Left ventricle myocardium inferior (tissue), 1 donor: ENCODE measurements around the gene TIMM50. TPM values are rescaled to one million over a fixed set of nuclear protein-coding genes. Genes with fewer than 3 reads are reported as not detected.
A peak's percentile ranks its signal among the peaks of the same experiment; 100 is the strongest.

Experiments used
- DNase-seq: peaks from one replicate; pipeline ENCODE4 v3.0.0-alpha.2; 2020
- H3K27ac ChIP-seq: fragments of 200-600 bp; replicated peaks from 2 replicates; pipeline ENCODE4 v1.8.0; 2021
- H3K27me3 ChIP-seq: fragments of 200-600 bp; 2 replicates; pipeline ENCODE4 v1.8.0; 2021; ENCODE audit warnings: low read depth
- H3K36me3 ChIP-seq: fragments of 200-600 bp; 2 replicates; pipeline ENCODE4 v1.8.0; 2021
- H3K4me1 ChIP-seq: fragments of 200-600 bp; 2 replicates; pipeline ENCODE4 v1.8.0; 2021
- H3K4me3 ChIP-seq: fragments of 200-600 bp; 2 replicates; pipeline ENCODE4 v1.8.0; 2021; ENCODE audit warnings: mild to moderate bottlenecking, moderate library complexity
- H3K9me3 ChIP-seq: fragments of 200-600 bp; replicated peaks from 2 replicates; pipeline ENCODE4 v1.8.0; 2021
- intact Hi-C: fragments of 100-400 bp; cut with micrococcal nuclease; formaldehyde crosslinking; loops from one replicate; pipeline ENCODE4 v1.11.0; 2022
- total RNA-seq: library from RNA; stranded (reverse); fragmentation: NEBNext Ultra II Directional; extraction: Animal tissue kit (Norgen Biotek cat#: 25700); gene quantifications from one replicate; pipeline ENCODE4 v1.2.1, GENCODE V29; 2021
- TF ChIP-seq, protein P1 (sequence below): fragments of 200-600 bp; IDR thresholded peaks from 2 replicates; pipeline ENCODE4 v1.8.0; 2021; ENCODE audit warnings: antibody characterized with exemption, mild to moderate bottlenecking, borderline replicate concordance
- donor health status: DM: no; HTN: yes; CAD: no; lungs with severe emphysema.

The TIMM50 gene
- total RNA-seq, 1 donor from 2014 or later = 73.8 TPM

DNA sequence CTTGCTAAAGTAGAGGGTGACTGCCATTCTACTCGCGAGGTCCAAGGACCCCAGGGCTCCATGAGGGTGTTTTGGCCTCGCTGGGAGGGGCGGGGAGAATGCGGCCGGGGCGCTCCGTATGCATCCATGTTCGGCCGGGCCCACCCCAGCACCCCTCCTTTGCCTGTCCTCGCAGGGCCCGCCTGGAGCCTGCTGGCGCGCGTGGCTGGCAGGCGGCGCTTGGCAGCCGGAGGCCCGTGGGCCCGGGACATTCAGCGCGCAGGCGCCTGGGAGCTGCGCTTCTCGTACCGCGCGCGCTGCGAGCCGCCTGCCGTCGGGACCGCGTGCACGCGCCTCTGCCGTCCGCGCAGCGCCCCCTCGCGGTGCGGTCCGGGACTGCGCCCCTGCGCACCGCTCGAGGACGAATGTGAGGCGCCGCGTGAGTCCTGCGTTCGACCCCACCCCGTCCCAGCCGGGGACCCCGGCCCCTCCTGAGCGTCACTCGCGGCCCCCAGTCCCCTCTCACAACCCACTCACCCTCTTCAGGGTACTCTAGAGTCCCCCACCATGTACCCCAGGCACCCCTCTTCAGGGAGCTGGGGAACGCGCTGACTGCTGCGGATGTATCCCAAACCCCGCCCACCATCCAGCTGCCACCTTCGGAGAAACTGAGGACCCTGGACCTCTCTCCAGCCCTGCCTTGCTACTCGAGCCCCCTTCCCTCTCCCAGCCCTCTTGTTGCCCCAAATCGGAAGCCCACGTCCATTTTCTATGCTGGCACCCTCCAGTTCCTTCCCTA, 22.2 kb downstream of the TIMM50 start:
- intact Hi-C loops = no loop called here
- Histone ChIP-seq H3K27me3 (peaks cover 100% of the 10 kb centered on the region), H3K4me1 (peaks cover 24% of the 10 kb centered on the region), H3K9me3 (no peaks in the 10 kb centered on the region), H3K27ac (no peak overlapping the region), H3K36me3 (no peaks in the 10 kb centered on the region), H3K4me3 (no peak overlapping the region)
- DNase-seq = peak; percentile 52
- TF ChIP-seq, protein P1, sequence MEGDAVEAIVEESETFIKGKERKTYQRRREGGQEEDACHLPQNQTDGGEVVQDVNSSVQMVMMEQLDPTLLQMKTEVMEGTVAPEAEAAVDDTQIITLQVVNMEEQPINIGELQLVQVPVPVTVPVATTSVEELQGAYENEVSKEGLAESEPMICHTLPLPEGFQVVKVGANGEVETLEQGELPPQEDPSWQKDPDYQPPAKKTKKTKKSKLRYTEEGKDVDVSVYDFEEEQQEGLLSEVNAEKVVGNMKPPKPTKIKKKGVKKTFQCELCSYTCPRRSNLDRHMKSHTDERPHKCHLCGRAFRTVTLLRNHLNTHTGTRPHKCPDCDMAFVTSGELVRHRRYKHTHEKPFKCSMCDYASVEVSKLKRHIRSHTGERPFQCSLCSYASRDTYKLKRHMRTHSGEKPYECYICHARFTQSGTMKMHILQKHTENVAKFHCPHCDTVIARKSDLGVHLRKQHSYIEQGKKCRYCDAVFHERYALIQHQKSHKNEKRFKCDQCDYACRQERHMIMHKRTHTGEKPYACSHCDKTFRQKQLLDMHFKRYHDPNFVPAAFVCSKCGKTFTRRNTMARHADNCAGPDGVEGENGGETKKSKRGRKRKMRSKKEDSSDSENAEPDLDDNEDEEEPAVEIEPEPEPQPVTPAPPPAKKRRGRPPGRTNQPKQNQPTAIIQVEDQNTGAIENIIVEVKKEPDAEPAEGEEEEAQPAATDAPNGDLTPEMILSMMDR = peak; percentile 78

GRCh38 chr19:39506598-39506943, 25.9 kb downstream of the TIMM50 start:
- intact Hi-C loops = no loop called here
- Histone ChIP-seq H3K36me3 (no peaks in the 10 kb centered on the region), H3K4me3 (peak overlapping the region; percentile 62), H3K9me3 (no peaks in the 10 kb centered on the region), H3K27me3 (peaks cover 100% of the 10 kb centered on the region), H3K27ac (no peak overlapping the region), H3K4me1 (peaks cover 8% of the 10 kb centered on the region)
- TF ChIP-seq, protein P1 = no peak
- DNase-seq = no peak

- intact Hi-C loops = no loop called here
- Histone ChIP-seq H3K36me3 (no peaks in the 10 kb centered on the region), H3K27ac (no peak overlapping the region), H3K4me1 (peaks cover 8% of the 10 kb centered on the region), H3K27me3 (peaks cover 100% of the 10 kb centered on the region), H3K4me3 (peak overlapping the region; percentile 62), H3K9me3 (no peaks in the 10 kb centered on the region)
- TF ChIP-seq, protein P1 = no peak
- DNase-seq = no peak
These were observed 26.5 kb downstream of the TIMM50 start for GRCh38 chr19:39506944-39507714.

GRCh38 chr19:39507715-39508364, 27.2 kb downstream of the TIMM50 start:
- Histone ChIP-seq H3K36me3 (no peaks in the 10 kb centered on the region), H3K9me3 (no peaks in the 10 kb centered on the region), H3K27me3 (peaks cover 100% of the 10 kb centered on the region), H3K27ac (no peak overlapping the region), H3K4me3 (peak overlapping the region; percentile 62), H3K4me1 (peaks cover 8% of the 10 kb centered on the region)
- DNase-seq = no peak
- TF ChIP-seq, protein P1 = no peak
- intact Hi-C loops = no loop called here

DNA sequence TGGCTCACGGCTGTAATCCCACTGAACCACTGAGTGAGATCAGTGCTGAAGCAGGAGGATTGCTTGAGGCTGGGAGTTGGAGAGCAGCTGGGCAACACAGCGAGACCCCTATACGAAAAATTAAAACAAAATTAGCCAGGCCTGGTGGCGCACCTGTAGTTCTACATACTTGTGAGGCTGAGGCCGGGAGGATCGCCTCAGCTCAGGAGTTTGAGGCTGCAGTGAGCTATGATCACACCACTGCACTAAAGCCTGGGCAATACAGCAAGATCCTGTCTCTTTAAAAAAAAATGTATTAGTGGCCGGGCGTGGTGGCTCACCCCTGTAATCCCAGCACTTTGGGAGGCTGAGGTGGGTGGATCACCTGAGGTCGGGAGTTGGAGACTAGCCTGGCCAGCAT, 28.0 kb downstream of the TIMM50 start:
- Histone ChIP-seq H3K9me3 (no peaks in the 10 kb centered on the region), H3K4me1 (peaks cover 8% of the 10 kb centered on the region), H3K4me3 (no peak overlapping the region), H3K27ac (no peak overlapping the region), H3K27me3 (peaks cover 100% of the 10 kb centered on the region), H3K36me3 (no peaks in the 10 kb centered on the region)
- TF ChIP-seq, protein P1 = no peak
- intact Hi-C loops = no loop called here
- DNase-seq = no peak
